GM13977 (cell line): ENCODE measurements around the gene UNCX.

Experiments
- DNase-seq: peaks from one replicate; pipeline ENCODE4 v3.0.0; 2012; ENCODE audit warnings: low spot score
- CTCF ChIP-seq: IDR thresholded peaks from 2 replicates; pipeline ENCODE4 v1.5.1; 2012; ENCODE audit warnings: mild to moderate bottlenecking, control low read depth; ENCODE audit not compliant: insufficient read depth; ENCODE audit errors: extremely low read depth, missing control alignments
- in situ Hi-C: fragments of 300-500 bp; cut with MboI; formaldehyde crosslinking; loops from one replicate; pipeline ENCODE4 v1.12.0; 2022; ENCODE audit warnings: low sequenced_read_pairs, low pct_unique_long_range_greater_than_20kb, mixed read lengths, inconsistent platforms; ENCODE audit not compliant: unreplicated experiment

The UNCX gene

GRCh38 chr7:1233333-1234048 is 819 bp downstream of the UNCX start:
- in situ Hi-C loops, result loop anchor here (25.0 kb wide), 1 partner anchor 179 kb away; no protein-coding TSS in a partner anchor
- DNase-seq, result no peak
- no peak for TF ChIP-seq CTCF

- no peak for TF ChIP-seq CTCF
- in situ Hi-C loops, result loop anchor here (25.0 kb wide), 1 partner anchor 178 kb away; no protein-coding TSS in a partner anchor
- no peak for DNase-seq
Measured at GRCh38 chr7:1234049-1234880, 1.6 kb downstream of the UNCX start.

GRCh38 chr7:1234881-1235500 is 2.3 kb downstream of the UNCX start:
- in situ Hi-C loops, result loop anchor here (25.0 kb wide), 1 partner anchor 177 kb away; no protein-coding TSS in a partner anchor
- no peak for DNase-seq
- no peak for TF ChIP-seq CTCF

- DNase-seq, result no peak
- no peak for TF ChIP-seq CTCF
- in situ Hi-C loops, result loop anchor here (25.0 kb wide), 1 partner anchor 177 kb away; no protein-coding TSS in a partner anchor
Measured at GRCh38 chr7:1235501-1236131, 2.9 kb downstream of the UNCX start.

GRCh38 chr7:1236132-1236661 is 3.5 kb downstream of the UNCX start:
- TF ChIP-seq CTCF, result no peak
- in situ Hi-C loops, result loop anchor here (25.0 kb wide), 1 partner anchor 176 kb away; no protein-coding TSS in a partner anchor
- no peak for DNase-seq
